GM10266 (cell line): Measurements from ENCODE around the gene NOSIP.

Source experiments
- DNase-seq: peaks from one replicate; pipeline ENCODE4 v3.0.0; 2012; ENCODE audit errors: extremely low spot score
- CTCF ChIP-seq: IDR thresholded peaks from 2 replicates; pipeline ENCODE4 v1.5.1; 2012; ENCODE audit warnings: mild to moderate bottlenecking, low read depth; ENCODE audit not compliant: control insufficient read depth, insufficient read depth; ENCODE audit errors: missing control alignments

NOSIP gene

GRCh38 chr19:49594157-49594992 lies 14.0 kb upstream of the NOSIP start:
- TF ChIP-seq CTCF, result no peak
- no peak for DNase-seq

- TF ChIP-seq CTCF, result no peak
- DNase-seq, result peak; percentile 100
Observed at GRCh38 chr19:49593233-49594113, 13.1 kb upstream of the NOSIP start.

- peak; percentile 63 for DNase-seq
- TF ChIP-seq CTCF, result no peak
Observed at GRCh38 chr19:49592486-49593232, 12.3 kb upstream of the NOSIP start.

GRCh38 chr19:49591731-49592485 lies 11.6 kb upstream of the NOSIP start:
- no peak for TF ChIP-seq CTCF
- peak; percentile 47 for DNase-seq

GRCh38 chr19:49590971-49591730 lies 10.8 kb upstream of the NOSIP start, which contains the start of gene PRR12:
TSS of gene PRR12 (plus strand) at chr19:49591182. CDS start at chr19:49591655, 473 bp downstream.
- TF ChIP-seq CTCF, result no peak
- peak; percentile 92 for DNase-seq
